ENCODE data around the gene SLC25A29.
A peak's percentile ranks its signal among the peaks of the same experiment; 100 is the strongest.
"Not testable (repeated sequence)": the region's sequence is repeated elsewhere in the genome, so short reads cannot be mapped to it uniquely, and the experiment has no call there.

SLC25A29 gene, protein sequence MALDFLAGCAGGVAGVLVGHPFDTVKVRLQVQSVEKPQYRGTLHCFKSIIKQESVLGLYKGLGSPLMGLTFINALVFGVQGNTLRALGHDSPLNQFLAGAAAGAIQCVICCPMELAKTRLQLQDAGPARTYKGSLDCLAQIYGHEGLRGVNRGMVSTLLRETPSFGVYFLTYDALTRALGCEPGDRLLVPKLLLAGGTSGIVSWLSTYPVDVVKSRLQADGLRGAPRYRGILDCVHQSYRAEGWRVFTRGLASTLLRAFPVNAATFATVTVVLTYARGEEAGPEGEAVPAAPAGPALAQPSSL

DNA sequence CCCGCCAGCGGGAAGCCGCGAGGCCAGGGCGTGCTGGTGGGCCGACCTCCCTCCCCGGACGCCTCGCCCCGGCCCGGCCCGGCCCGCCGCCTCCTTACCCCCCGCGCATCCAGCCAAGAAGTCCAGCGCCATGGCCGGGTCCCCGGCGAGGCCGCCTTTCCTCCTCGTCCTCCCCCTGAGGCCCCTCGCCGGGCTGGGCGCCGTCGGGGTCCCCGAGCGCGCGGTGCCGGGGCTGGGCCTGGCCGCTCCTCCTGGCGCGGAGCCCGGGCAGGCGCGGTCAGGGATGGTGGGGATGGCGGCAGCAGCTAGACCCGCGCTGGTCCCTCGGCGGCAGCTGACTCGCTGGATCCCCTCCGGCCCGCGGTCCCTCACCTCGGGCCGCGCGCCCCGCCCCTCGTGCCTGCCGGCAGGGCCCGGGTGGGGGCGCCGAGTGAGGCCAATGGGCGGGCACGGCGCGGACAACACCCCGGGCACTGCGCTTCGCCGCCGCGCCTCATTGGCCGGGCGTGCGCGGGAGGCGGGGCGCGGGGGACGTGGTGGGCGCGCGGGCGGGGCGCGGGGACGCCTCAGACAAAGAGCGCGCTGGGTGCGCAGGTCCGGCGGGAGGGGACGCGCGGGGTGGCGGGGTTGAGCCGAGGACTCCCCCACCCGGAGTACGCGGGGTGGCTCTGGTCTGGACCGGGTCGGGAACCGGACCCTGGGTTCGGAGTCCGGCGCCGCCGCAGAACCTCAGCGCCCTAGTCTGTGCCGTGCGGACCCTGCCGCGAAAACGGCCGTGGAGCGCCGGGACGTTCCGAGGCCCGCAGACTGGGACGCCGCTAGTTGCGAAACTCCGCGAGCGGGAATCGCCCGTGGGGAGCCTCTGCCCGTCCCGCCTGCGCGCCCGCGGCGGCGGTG lies at the start of gene SLC25A29:
Gene SLC25A29 (minus strand): TSS at position 344 of the 897 bp plus-strand sequence. CDS start 212 bp downstream, at position 132.
- DNase-seq (ENCODE audit: low spot score) = peak; percentile 93

GRCh38 chr14:100350986-100351385 lies 44.7 kb upstream of the SLC25A29 start:
- no peak for DNase-seq (ENCODE audit: low spot score)

GRCh38 chr14:100350276-100350926 lies 44.2 kb upstream of the SLC25A29 start:
- DNase-seq (ENCODE audit: low spot score) = no peak

GRCh38 chr14:100348784-100349685 lies 42.8 kb upstream of the SLC25A29 start:
- DNase-seq (ENCODE audit: low spot score) = no peak

GRCh38 chr14:100348253-100348729 lies 42.0 kb upstream of the SLC25A29 start:
- no peak for DNase-seq (ENCODE audit: low spot score)

GRCh38 chr14:100346306-100347091 lies 40.3 kb upstream of the SLC25A29 start:
- no peak for DNase-seq (ENCODE audit: low spot score)

GRCh38 chr14:100345711-100346110 lies 39.5 kb upstream of the SLC25A29 start:
- DNase-seq (ENCODE audit: low spot score) = no peak

GRCh38 chr14:100344657-100345056 lies 38.4 kb upstream of the SLC25A29 start:
- DNase-seq (ENCODE audit: low spot score) = not testable (repeated sequence)

- not testable (repeated sequence) for DNase-seq (ENCODE audit: low spot score)
Observed at GRCh38 chr14:100342826-100343225, 36.6 kb upstream of the SLC25A29 start.

- no peak for DNase-seq (ENCODE audit: low spot score)
Observed at GRCh38 chr14:100342195-100342594, 36.0 kb upstream of the SLC25A29 start.

- peak; percentile 89 for DNase-seq (ENCODE audit: low spot score)
Observed at GRCh38 chr14:100341301-100342031, 35.2 kb upstream of the SLC25A29 start.

DNA sequence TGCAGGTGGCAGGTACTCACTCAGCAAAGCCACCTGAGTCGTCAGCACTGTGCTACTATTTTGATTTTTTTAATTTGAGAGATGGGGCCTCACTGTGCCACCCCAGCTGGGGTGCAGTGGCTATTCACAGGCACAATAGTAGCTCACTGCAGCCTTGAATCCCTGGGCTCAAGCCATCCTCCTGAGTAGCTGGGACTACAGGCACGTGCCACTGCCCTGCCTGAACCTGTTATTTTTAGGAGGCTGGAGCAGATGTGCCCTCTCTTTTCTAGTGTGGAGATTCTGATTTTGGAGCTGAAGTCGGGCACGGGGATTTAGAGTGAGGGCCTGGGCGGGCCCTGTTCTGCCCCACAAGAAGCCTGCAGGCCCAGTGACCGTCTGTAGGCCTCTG lies 34.2 kb upstream of the SLC25A29 start:
- no peak for DNase-seq (ENCODE audit: low spot score)

GRCh38 chr14:100339766-100340422 lies 33.6 kb upstream of the SLC25A29 start:
- no peak for DNase-seq (ENCODE audit: low spot score)

DNA sequence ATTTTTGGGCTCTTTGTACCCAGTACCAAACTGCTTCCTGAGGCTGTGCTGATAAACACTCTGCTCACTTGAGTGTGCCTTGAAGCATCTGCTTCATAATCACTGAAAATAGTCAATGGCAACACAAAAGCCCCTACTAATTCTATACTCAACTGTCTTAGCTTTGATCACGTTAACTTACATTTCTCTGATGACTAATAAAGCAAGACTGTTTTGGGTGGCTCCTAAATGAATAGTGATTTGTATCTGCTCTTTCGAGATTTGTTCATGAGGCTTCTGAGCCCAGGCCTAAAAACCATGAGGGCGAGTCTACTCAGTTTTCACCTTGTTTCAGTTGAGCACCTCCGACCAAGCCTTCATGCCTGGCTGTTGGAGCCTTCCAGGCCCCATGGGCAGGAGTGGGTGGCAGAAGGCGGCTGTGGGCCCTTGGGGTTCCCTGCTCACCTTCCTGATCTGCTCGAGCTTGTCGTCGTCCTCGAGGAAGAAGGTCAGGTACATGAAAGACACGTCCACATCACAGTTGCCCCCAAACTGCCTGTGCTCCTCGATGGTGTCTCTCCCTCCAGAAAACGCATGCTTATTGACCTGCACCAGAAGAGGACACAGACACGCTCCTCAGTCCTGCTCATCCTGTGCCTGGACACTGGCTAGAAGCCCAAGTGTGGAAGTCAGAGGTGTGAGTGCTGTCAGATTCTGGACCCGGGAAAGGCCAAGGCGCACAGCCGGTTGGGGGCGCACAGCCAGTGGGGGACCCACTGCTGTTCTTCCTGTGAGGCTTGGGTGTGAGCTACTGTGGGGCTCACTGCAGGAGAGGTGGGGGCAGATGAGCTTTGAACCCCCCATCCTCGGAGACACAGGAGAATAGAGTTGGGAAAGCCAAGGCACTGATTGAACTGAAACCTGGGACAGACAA lies 30.6 kb upstream of the SLC25A29 start:
- DNase-seq (ENCODE audit: low spot score) = no peak

GRCh38 chr14:100334904-100335303 lies 28.7 kb upstream of the SLC25A29 start:
- DNase-seq (ENCODE audit: low spot score) = no peak

DNA sequence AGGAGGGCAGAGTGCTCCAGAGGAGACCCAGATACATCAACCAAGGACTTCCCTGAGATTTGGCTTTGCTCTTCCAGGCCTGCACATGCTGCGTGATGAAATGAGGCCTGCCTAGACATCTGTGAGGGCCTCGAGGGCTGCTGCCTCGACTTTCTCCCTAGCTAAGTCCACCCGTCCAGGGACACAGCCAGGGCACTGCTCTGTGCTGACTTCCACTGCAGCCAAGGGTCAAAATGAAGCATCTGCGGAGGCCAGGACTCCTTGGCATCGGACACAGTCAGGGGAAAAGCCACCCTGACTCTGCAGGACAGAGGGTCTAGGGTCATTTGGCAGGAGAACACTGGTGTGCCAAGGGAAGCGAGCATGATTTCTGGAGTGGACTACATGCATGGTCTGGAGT lies 27.6 kb upstream of the SLC25A29 start:
- no peak for DNase-seq (ENCODE audit: low spot score)

GRCh38 chr14:100333311-100333710 lies 27.1 kb upstream of the SLC25A29 start:
- DNase-seq (ENCODE audit: low spot score) = no peak

GRCh38 chr14:100332797-100333196 lies 26.6 kb upstream of the SLC25A29 start:
- peak; percentile 81 for DNase-seq (ENCODE audit: low spot score)
